Measurements from ENCODE around the gene WNK2.

Gene WNK2

DNA sequence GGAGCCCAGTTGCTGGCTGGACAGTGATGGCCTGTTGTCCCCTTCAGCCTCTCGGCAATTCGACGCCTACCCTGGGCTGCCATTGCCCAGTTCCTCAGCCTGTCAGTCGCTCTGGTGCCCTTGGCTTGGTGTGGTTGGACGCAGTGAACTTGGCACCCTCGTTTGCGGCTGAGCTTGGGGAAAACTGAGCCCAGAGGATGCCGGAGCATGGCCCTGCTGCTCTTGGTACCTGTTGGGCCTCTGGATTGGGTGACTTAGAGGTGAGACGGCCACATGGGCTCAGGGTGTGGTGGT lies 16.5 kb downstream of the WNK2 start:
- DNase-seq (ENCODE audit: low read depth in 3 of 3) = no peak

GRCh38 chr9:93200989-93201334 lies 17.0 kb downstream of the WNK2 start:
- no peak for DNase-seq (ENCODE audit: low read depth in 3 of 3)

DNA sequence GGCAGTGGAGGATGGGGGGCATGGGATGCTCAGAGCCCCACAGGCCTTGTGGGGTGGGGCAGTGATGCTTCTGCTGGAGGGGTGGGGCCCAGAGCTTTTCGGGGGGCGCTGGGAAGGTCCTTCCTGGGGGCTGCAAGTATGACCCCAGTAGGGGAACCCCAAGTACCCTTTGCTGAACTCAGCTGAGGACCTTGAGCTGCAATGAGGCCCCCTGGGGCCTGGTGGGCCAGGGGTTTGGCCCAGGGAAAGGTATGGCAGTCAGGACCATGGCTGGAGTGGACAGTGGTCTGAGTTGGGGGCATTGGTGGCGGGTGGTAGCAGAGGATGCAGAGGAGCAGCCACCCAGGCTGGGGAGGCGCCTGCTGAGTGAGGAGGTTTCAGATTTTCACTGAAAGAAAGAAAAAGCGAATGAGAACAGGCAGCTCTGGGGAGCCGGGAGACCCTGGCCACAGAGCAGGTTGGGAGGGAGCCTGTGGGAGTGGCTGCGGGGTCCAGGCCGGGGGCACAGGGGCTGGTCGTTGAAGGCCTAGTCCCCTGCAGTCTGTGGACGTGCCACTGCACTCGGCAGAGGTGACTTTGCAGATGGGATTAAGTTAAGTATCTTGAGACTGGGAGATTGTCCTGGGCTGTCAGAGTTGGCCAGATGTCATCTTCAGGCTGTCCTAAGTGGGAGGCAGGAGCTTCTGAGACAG lies 19.2 kb downstream of the WNK2 start:
- DNase-seq (ENCODE audit: low read depth in 3 of 3) = no peak

DNA sequence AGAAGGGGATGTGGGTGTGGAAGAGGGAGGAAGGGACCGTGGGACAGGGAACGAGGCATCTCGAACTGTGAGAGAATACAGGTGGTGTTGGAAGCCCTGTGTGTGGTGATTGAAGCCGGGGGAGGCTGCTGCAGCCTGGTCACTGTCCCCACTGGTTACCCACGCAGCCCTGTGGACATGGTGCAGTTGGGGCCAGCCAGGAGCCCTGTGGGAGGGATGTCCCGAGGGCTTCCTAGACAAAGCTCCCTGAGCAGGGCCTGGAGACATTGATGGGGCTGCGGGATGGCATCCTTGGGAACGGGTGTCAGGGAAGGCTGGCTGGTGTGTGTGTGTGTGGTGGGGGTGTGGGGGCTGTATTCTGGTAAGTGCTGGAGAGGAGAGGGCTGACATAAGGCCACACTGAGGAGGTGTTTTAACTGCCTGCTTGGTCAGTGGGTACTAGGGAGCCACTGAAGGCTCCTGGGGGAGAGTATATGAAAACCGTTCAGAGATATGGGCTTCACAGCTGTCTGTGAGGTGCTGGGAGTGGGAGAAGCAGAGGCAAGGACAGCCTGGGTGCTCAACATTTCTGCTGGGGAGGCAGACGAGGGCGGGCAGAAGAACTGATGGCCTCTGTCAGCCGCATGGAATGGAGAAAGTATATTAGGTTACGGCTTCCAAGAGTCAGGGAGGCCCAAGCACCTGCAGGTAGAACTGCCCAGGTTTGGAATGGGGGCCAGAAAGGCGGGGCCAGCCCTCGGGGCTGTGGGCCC lies 20.0 kb downstream of the WNK2 start:
- DNase-seq (ENCODE audit: low read depth in 3 of 3) = no peak

GRCh38 chr9:93204470-93205043 lies 20.6 kb downstream of the WNK2 start:
- no peak for DNase-seq (ENCODE audit: low read depth in 3 of 3)

- no peak for DNase-seq (ENCODE audit: low read depth in 3 of 3)
Observed at GRCh38 chr9:93205045-93205768, 21.3 kb downstream of the WNK2 start.

DNA sequence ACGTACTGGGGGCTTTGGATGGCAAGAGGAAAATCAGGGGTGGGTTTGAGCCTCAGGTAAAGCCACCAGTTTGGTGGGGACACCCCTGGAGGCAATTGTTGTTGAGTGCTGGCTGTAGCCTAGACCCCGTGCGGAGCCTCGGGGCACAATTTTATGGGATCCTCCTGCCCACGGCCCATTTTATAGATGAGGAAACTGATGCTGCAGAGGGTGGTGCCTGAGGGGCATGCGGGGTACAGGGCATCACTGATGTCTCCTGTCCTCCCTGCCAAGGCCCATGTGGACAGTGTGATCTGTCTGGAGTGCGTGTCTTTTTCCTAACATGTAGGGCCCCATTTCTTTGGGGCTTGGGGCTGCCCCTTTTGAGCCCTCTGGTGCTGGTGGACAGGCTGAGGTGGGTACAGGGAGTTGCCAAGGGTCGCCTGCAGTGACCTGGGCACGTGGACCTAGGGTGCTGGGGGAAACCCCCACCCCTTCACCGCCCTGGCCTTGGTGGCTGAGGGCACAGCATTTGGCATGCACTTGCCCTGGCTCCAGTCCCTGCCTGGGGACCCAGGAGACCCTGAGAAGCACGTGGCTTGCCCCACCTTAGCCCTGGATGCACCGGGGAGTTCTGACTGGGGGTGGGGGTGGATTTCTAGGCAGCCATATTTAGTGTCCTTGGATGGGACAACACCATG lies 22.1 kb downstream of the WNK2 start:
- DNase-seq (ENCODE audit: low read depth in 3 of 3) = no peak

- no peak for DNase-seq (ENCODE audit: low read depth in 3 of 3)
Observed at GRCh38 chr9:93206576-93207155, 22.7 kb downstream of the WNK2 start.

DNA sequence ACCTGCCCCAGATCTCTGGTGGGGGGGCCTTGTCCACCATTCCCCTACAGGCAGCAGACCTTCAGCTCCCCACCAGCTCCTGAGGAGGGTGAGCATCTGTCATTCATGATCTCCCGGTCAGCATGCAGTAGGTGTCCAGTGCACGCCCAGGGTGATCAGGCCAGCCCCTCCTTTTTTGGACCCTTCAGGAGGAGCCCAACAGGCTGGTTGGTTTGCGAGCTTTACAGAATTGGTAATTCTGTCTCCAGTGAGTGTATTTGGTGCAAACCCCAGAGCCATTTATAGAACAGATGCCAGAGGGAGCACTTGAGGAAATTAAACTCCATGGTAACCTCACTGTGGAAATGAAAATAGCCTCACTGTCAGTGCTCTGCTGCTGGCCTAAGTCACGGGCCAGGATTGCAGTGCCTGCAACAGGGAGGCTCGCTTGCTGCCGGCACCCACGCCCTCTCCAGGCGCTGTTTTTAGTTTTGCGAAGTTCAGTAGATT lies 23.4 kb downstream of the WNK2 start:
- DNase-seq (ENCODE audit: low read depth in 3 of 3) = no peak

- DNase-seq (ENCODE audit: low read depth in 3 of 3) = no peak
Observed at GRCh38 chr9:93207860-93208734, 24.2 kb downstream of the WNK2 start.

DNA sequence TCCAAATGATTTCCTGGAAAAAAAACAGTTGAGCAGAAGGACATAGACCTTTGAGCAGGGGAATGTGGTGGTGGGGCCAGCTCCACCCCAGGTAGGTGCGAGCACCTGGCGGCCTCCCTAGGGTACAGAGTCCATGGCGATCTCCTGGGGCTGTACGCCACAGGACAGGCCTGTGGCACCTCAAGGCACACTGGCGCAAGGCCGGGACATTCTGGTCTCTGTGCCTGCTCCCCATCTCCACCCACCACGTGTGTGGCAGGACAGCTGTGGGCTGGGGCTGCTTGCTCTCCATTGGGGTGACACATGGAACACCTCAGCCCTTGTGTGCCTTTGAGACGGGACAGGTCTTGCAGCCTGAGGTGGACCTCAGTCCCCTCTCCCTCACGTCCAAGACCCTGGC lies 25.2 kb downstream of the WNK2 start:
- DNase-seq (ENCODE audit: low read depth in 3 of 3) = no peak

- no peak for DNase-seq (ENCODE audit: low read depth in 3 of 3)
Observed at GRCh38 chr9:93209576-93210323, 25.8 kb downstream of the WNK2 start.

GRCh38 chr9:93210324-93210973 lies 26.5 kb downstream of the WNK2 start:
- DNase-seq (ENCODE audit: low read depth in 3 of 3) = no peak

GRCh38 chr9:93210974-93211653 lies 27.2 kb downstream of the WNK2 start:
- no peak for DNase-seq (ENCODE audit: low read depth in 3 of 3)

GRCh38 chr9:93211654-93212001 lies 27.7 kb downstream of the WNK2 start:
- no peak for DNase-seq (ENCODE audit: low read depth in 3 of 3)

- DNase-seq (ENCODE audit: low read depth in 3 of 3) = no peak
Observed at GRCh38 chr9:93212409-93212808, 28.5 kb downstream of the WNK2 start.

GRCh38 chr9:93216073-93216365 lies 32.1 kb downstream of the WNK2 start:
- no peak for DNase-seq (ENCODE audit: low read depth in 3 of 3)

DNA sequence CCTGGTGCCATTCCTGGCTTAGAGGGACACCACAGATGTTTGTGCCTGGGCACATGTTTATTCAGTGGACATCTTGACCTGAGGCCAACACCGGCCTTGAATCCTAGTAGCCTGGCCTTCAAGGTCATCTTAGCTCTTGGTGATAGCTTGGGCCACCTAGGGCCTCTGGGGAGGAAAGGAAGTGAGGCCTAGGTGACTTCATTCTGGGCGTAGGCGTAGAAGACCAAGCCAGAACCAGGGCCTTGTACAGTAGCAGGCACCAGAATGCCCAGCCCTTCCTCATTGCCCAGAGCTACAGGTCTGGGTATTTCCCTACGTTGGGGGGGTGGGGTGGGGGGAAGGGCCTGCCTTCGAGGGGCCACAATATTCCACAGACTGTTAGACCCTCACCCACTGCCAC lies 33.8 kb downstream of the WNK2 start:
- DNase-seq (ENCODE audit: low read depth in 3 of 3) = no peak

DNA sequence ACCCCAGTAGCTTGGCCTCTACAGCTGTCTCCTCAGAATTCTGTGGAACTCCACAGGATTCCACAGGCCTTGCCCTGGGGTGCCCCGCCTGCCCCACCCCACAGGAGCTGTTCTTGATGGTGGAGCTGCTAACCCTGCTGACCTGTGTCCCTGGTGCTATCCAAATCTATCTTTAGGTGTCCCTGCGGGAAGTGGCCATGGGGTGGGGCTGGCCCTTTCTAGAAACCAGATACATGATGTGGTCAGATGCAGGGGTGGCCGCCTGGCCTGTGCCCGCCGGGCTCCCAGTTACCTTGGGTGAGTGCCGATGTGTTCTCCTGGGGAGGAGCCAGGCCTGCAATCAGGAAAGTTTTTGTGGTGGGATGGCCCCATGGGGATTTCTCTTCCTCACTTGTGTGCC lies 34.2 kb downstream of the WNK2 start:
- no peak for DNase-seq (ENCODE audit: low read depth in 3 of 3)

All from stimulated activated CD4-positive, alpha-beta T cell treated with anti-CD3 and anti-CD28 coated beads, TNF-alpha, amount 100 ng/mL, for 48 hours (primary cell).